Heart left ventricle (tissue), 16 donors: ENCODE results near the gene CTTN. TPM values are rescaled to one million over a fixed set of nuclear protein-coding genes. Genes with fewer than 3 reads are reported as not detected.

Source experiments
- ATAC-seq, 4 donors: fragments of 200-7000 bp; cut with Tn5 transposase; one replicate each; pipeline ENCODE4 v1.9.1; 2020 to 2022; ENCODE audit warnings: moderate library complexity in 4 of 4, mild to moderate bottlenecking in 3 of 4, moderate number of reproducible peaks in 1 of 4
- DNase-seq, 5 donors: peaks; one replicate each; pipeline ENCODE4 v3.0.0-alpha.2; 2020
- H3K27ac ChIP-seq, 12 donors: fragments of 200-600 bp; sonication (generic) in 4 of 12; one replicate each; pipeline versions ENCODE4 v1.5.0 to v1.8.0; 2016 to 2022; ENCODE audit warnings: mild to moderate bottlenecking in 2 of 12
- H3K27me3 ChIP-seq, 9 donors: fragments of 200-600 bp; sonication (generic) in 2 of 9; one replicate each; pipeline versions ENCODE4 v1.5.1 to v1.8.0; 2016 to 2022; ENCODE audit warnings: mild to moderate bottlenecking in 3 of 9
- H3K36me3 ChIP-seq, 9 donors: fragments of 200-600 bp; sonication (generic) in 2 of 9; one replicate each; pipeline versions ENCODE4 v1.5.0 to v1.8.0; 2018 to 2022; ENCODE audit warnings: mild to moderate bottlenecking in 2 of 9
- H3K4me1 ChIP-seq, 12 donors: fragments of 200-600 bp; sonication (generic) in 4 of 12; one replicate each; pipeline versions ENCODE4 v1.5.0 to v1.8.0; 2016 to 2022; ENCODE audit warnings: mild to moderate bottlenecking in 3 of 12
- H3K4me3 ChIP-seq, 12 donors: fragments of 200-600 bp; sonication (generic) in 4 of 12; one replicate each; pipeline versions ENCODE4 v1.5.0 to v1.8.0; 2017 to 2022; ENCODE audit warnings: mild to moderate bottlenecking in 9 of 12, moderate library complexity in 4 of 12
- H3K9me3 ChIP-seq, 12 donors: fragments of 200-600 bp; sonication (generic) in 4 of 12; one replicate each; pipeline versions ENCODE4 v1.5.0 to v1.8.0; 2016 to 2022; ENCODE audit warnings: mild to moderate bottlenecking in 1 of 12
- POLR2A ChIP-seq, 2 donors: fragments of 450-650 bp; IDR thresholded peaks; one replicate each; pipeline ENCODE4 v1.6.1; 2017; ENCODE audit warnings: antibody characterized with exemption in 2 of 2, mild to moderate bottlenecking in 2 of 2, moderate library complexity in 2 of 2
- WGBS, 4 donors: extraction: QIAGEN DNeasy Blood & Tissue Kit in 2 of 4; methylation state at CpG; one replicate each; pipeline versions ENCODE4 v1.1.5 to v1.1.7; 2013 to 2018; 5-methylcytosine and 5-hydroxymethylcytosine counted together
- intact Hi-C, 10 donors: fragments of 100-400 bp; cut with DNase I; formaldehyde crosslinking; loops; one replicate each; pipeline versions ENCODE4 v1.11.1 to v1.14.2; 2022
- polyA plus RNA-seq, 2 donors: library from polyadenylated mRNA; stranded (reverse); fragments of 200-250 nt; gene quantifications; one replicate each; pipeline ENCODE4 v1.2.3, GENCODE V29; 2013
- total RNA-seq, 9 donors: library from RNA; depleted of rRNA in 2 of 9; stranded (reverse); fragments of >200 nt in 2 of 9; fragmentation: NEBNext Ultra II Directional in 3 of 9; extraction: Animal tissue kit (Norgen Biotek cat#: 25700) in 3 of 9; gene quantifications; one replicate each; pipeline versions ENCODE4 v1.1.0 to v1.2.4, GENCODE V29; 2016 to 2023
- TF ChIP-seq, protein P1 (sequence below), 12 donors: fragments of 200-600 bp; sonication (generic) in 4 of 12; IDR thresholded peaks; one replicate each; pipeline versions ENCODE4 v1.5.0 to v1.8.0; 2018 to 2022; ENCODE audit warnings: antibody characterized with exemption in 12 of 12, mild to moderate bottlenecking in 5 of 12
- donor health status: ischemic (EF 13 %, LVEDD 7.1; RV severe dilation, severe dysfunction).
- donor health status: healthy with polysubstance abuse.
- donor health status: DM: no; HTN: yes; CAD: no.
- donor health status: DM: no; HTN: no; CAD: no.
- donor health status: ischemic (EF 25% LVEDD 6.9; RV normal size, moderate dysfunction).
- donor health status: ischemic (EF 25% LVEDD 5.7; RV mildly dilated, moderate dysfunction).
- donor health status: healthy.
- donor health status: DM: yes; HTN: yes; CAD: no.
- donor health status: ischemic (EF 35%, LVEDD 5.7; RV mildly dilated, moderate dysfunction).
- donor health status: nonischemic (EF 11% LVEDD 7.7; RV severe dilation, severe dysfunction).
- donor health status: DM: yes; HTN: yes; CAD: no.
- donor health status: PGD.
- donor health status: ischemic (EF 29% LVEDD 5.4; RV normal size, mild dysfunction).
- donor health status: nonischemic (EF 23%, LVEDD 6.1; RV moderate dilation, normal function).

Gene CTTN
- total and polyA plus RNA-seq, 11 donors: 77.3 to 186 (median 133) TPM

DNA sequence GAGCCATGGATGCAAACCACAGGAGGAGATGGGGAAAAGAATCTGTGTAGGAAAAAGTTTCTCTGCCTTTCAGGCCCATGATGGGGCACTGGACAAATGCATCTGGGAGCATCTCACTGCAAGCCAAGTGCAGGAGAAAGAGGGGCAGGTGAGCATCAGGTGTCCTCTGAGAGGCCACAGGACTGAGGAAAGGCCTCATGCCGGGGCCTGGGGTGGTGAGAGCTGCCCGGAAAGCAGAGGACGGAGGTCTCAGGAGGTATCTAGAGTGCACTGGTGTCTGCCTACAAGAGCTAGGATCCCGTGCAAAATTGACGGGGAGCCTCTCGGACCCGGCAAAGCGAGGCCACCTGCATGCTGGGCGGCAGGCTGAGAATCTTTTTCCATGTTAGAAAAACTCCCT is 73.9 kb downstream of the CTTN start:
- TF ChIP-seq POLR2A (IDR thresholded peaks at IDR 0.05): no peak
- TF ChIP-seq, protein P1, sequence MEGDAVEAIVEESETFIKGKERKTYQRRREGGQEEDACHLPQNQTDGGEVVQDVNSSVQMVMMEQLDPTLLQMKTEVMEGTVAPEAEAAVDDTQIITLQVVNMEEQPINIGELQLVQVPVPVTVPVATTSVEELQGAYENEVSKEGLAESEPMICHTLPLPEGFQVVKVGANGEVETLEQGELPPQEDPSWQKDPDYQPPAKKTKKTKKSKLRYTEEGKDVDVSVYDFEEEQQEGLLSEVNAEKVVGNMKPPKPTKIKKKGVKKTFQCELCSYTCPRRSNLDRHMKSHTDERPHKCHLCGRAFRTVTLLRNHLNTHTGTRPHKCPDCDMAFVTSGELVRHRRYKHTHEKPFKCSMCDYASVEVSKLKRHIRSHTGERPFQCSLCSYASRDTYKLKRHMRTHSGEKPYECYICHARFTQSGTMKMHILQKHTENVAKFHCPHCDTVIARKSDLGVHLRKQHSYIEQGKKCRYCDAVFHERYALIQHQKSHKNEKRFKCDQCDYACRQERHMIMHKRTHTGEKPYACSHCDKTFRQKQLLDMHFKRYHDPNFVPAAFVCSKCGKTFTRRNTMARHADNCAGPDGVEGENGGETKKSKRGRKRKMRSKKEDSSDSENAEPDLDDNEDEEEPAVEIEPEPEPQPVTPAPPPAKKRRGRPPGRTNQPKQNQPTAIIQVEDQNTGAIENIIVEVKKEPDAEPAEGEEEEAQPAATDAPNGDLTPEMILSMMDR (IDR thresholded peaks at IDR 0.05): no peak
- Histone ChIP-seq H3K27ac (no peak overlapping the region), H3K9me3 (no peaks in the 10 kb centered on the region), H3K4me3 (no peak overlapping the region), H3K4me1 (peaks cover 0 to 10% (median 2%) of the 10 kb centered on the region in 12 donors), H3K27me3 (no peaks in the 10 kb centered on the region), H3K36me3 (no peaks in the 10 kb centered on the region)
- DNase-seq: no peak
- intact Hi-C loops: no loop called here
- no peak for ATAC-seq
- 90 to 96% (median 93%) methylated on average over 9 of the region's 9 CpGs for WGBS, 4 donors

DNA sequence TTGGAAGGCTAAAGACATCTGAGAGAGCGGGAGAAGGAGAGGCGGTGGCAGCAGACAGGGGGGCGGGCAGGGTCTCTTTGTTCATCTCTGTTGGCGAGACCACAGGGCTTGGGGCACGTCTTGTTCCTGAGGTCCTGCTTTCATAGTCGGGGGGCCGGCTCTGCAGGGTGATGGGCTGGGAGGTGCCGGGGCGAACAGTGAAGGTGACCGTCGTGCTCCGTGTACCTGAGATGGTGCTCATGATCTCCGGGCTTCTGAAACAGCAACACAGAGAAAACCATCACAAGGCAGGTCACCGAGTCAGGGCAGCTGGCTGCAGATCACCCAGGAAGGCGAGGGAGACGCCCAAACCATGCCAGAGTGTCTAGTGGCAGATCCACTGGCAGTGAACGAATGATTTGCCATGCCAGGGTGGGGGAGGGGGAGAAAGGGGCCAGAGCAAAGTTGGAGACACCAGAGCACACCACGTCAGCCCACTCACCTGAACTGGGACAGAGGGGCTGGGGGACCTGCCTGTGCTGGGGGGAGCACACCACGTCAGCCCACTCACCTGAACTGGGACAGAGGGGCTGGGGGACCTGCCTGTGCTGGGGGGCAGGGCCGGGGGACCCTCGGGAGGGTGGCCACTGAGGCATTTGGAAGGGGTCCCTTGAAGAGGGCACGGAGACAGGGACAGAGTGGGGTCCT is 75.0 kb downstream of the CTTN start:
- no peaks in the 10 kb centered on the region for H3K27me3 ChIP-seq
- ATAC-seq (no peak), DNase-seq (no peak)
- H3K9me3 ChIP-seq: no peaks in the 10 kb centered on the region
- H3K36me3 ChIP-seq: no peaks in the 10 kb centered on the region
- WGBS, 4 donors: 87 to 91% (median 90%) methylated on average over 21 to 22 of the region's 22 CpGs
- peaks cover 0 to 19% (median 2%) of the 10 kb centered on the region in 12 donors for H3K4me1 ChIP-seq
- intact Hi-C loops: no loop called here
- no peak for TF ChIP-seq POLR2A (IDR thresholded peaks at IDR 0.05)
- TF ChIP-seq, protein P1 (IDR thresholded peaks at IDR 0.05): no peak
- H3K27ac ChIP-seq: no peak overlapping the region
- no peak overlapping the region for H3K4me3 ChIP-seq

DNA sequence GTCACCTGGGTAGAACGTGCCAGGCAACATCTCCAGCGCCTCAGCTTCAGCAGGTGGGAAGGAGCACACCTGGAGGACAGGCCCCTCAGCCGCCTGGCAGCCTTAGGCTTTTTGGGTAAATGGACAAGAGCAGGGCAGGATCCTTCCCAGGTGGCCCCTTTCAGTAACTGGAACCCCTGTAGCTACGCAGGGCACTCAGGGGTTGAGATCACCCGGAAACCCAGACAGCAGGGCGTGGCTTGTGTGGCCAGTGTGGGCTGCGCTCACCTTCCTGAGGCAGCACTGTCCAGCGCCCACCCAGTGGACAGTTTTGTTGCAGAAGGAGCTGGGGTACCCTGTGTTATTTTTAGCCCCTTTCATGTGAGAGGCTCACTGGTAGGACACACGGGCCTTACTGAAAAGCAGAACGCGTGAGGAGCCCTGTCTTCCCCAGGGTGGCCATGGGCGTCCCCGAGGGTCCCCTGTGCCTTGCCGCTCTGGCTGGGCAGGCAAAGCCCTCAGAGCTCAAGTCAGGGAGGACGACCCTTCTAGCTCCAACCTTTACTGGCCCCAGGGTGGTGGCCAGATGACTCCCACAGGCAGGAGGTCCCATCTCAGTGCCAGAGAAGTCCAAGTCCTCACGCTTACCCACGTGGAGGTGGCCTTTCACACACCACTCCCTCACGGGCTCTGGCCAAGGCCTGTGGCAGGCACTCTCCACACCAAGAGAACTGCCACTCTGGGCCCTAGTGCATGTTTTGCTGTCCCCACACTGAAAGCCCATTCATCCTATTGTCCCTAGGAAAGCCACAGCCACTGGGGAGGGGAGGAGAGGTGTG is 75.8 kb downstream of the CTTN start:
- no peak for ATAC-seq
- WGBS, 4 donors: 81 to 84% (median 83%) methylated on average over 14 to 18 of the region's 18 CpGs
- H3K9me3 ChIP-seq: no peaks in the 10 kb centered on the region
- no peaks in the 10 kb centered on the region for H3K36me3 ChIP-seq
- intact Hi-C loops: no loop called here
- peaks cover 0 to 22% (median 2%) of the 10 kb centered on the region in 12 donors for H3K4me1 ChIP-seq
- no peak for TF ChIP-seq POLR2A (IDR thresholded peaks at IDR 0.05)
- TF ChIP-seq, protein P1 (IDR thresholded peaks at IDR 0.05): no peak
- H3K27ac ChIP-seq: no peak overlapping the region
- no peaks in the 10 kb centered on the region for H3K27me3 ChIP-seq
- no peak overlapping the region for H3K4me3 ChIP-seq
- peak in 1 of 5 donors; percentile 24 for DNase-seq

DNA sequence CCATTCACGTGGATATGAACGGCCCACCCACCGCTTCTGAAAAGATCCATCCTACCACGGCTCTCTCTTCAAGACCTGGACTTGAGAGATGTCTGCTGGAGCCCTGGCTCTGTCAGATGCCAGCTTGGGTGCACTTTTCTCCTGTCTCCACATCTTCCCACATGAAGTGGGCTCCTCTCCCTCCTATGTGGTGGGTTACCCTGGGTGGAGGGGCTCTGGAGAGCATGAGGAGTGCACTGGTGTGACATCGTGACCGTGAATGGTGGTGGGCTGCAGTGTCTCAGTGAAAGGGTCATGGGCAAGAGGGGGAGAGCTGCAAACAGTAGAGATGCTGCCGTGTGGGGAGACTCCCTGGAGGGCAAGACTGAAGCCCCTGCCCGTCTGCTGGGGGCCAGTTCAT is 76.4 kb downstream of the CTTN start:
- DNase-seq (peak in 1 of 5 donors; percentile 40), ATAC-seq (no peak)
- Histone ChIP-seq H3K27me3 (no peaks in the 10 kb centered on the region), H3K9me3 (no peaks in the 10 kb centered on the region), H3K4me3 (no peak overlapping the region), H3K36me3 (no peaks in the 10 kb centered on the region), H3K4me1 (peaks cover 0 to 22% (median 2%) of the 10 kb centered on the region in 12 donors), H3K27ac (no peak overlapping the region)
- no peak for TF ChIP-seq POLR2A (IDR thresholded peaks at IDR 0.05)
- TF ChIP-seq, protein P1 (IDR thresholded peaks at IDR 0.05): no peak
- 81 to 93% (median 87%) methylated on average over 8 of the region's 8 CpGs for WGBS, 4 donors
- intact Hi-C loops: no loop called here
